Stomach (tissue), 4 donors: ENCODE measurements around the gene TMEM129.

Source experiments
- CTCF ChIP-seq, 7 experiments: fragments of 450-650 bp in 4 of 7; fragments of 200-600 bp in 3 of 7; sonication (generic) in 3 of 7; IDR thresholded peaks; one replicate each; pipeline ENCODE4 v1.5.1; 2016 to 2019; ENCODE audit warnings: antibody characterized with exemption in 7 of 7, control low read depth in 2 of 7, mild to moderate bottlenecking in 1 of 7
- POLR2AphosphoS5 ChIP-seq, 3 donors: sonication (generic); formaldehyde crosslinking; IDR thresholded peaks; one replicate each; pipeline ENCODE4 v1.6.1; 2016; ENCODE audit warnings: antibody characterized with exemption in 3 of 3

- TF ChIP-seq CTCF (IDR thresholded peaks at IDR 0.05) (no peak), POLR2AphosphoS5 (IDR thresholded peaks at IDR 0.05) (no peak)
Measured at GRCh38 chr4:1722551-1723118, 1.5 kb upstream of the TMEM129 start.
